ENCODE results near the gene NUCKS1. TPM values are rescaled to one million over a fixed set of nuclear protein-coding genes. Genes with fewer than 3 reads are reported as not detected.

Gene NUCKS1
- total RNA-seq, 1 experiment from 2014 or later = 210 TPM

- POLR2A ChIA-PET = interaction anchor here (0.7 kb wide), 1 partner anchor 15 kb away, joined by 3 read pairs; no protein-coding TSS in a partner anchor
- Histone ChIP-seq H3K4me3 (ENCODE audit: low read depth in 2 of 2, low read length in 2 of 2) (no peak overlapping the region), H3K27me3 (ENCODE audit: control insufficient read depth, insufficient read depth, low read length) (no peaks in the 10 kb centered on the region), H3K9me3 (ENCODE audit: control insufficient read depth, insufficient read depth, low read depth, low read length) (no peaks in the 10 kb centered on the region), H3K4me1 (ENCODE audit: control insufficient read depth, insufficient read depth, low read length) (peaks cover 5% of the 10 kb centered on the region; the same call in 1 of the 2 replicates), H3K36me3 (ENCODE audit: control insufficient read depth, insufficient read depth, low read length) (no peaks in the 10 kb centered on the region), H3K27ac (ENCODE audit: low read length) (no peak overlapping the region)
- in situ Hi-C loops (cut with HindIII; ENCODE audit: low pct_unique_long_range_greater_than_20kb, low sequenced_read_pairs) = no loop called here
- DNase-seq (ENCODE audit: low read depth, low spot score) = no peak
- BruUV-seq (replicated peaks) = no TSS peak
- CTCF ChIA-PET = interaction anchor here (0.6 kb wide), 1 partner anchor 127 kb away, joined by 11 read pairs; no protein-coding TSS in a partner anchor
- intact Hi-C loops (cut with micrococcal nuclease; ENCODE audit: unreplicated experiment) = no loop called here
- no peak for ATAC-seq
- TF ChIP-seq TCF7L2 (IDR thresholded peaks at IDR 0.05; ENCODE audit: low read depth, low read length) (no peak), SIN3A (IDR thresholded peaks at IDR 0.05; ENCODE audit: borderline replicate concordance, insufficient read depth, low read depth, low read length) (no peak), CTCF (IDR thresholded peaks at IDR 0.05) (no peak), POLR2AphosphoS5 (IDR thresholded peaks at IDR 0.05; ENCODE audit: low read depth, low read length) (no peak)
- TF ChIP-seq, protein P1, sequence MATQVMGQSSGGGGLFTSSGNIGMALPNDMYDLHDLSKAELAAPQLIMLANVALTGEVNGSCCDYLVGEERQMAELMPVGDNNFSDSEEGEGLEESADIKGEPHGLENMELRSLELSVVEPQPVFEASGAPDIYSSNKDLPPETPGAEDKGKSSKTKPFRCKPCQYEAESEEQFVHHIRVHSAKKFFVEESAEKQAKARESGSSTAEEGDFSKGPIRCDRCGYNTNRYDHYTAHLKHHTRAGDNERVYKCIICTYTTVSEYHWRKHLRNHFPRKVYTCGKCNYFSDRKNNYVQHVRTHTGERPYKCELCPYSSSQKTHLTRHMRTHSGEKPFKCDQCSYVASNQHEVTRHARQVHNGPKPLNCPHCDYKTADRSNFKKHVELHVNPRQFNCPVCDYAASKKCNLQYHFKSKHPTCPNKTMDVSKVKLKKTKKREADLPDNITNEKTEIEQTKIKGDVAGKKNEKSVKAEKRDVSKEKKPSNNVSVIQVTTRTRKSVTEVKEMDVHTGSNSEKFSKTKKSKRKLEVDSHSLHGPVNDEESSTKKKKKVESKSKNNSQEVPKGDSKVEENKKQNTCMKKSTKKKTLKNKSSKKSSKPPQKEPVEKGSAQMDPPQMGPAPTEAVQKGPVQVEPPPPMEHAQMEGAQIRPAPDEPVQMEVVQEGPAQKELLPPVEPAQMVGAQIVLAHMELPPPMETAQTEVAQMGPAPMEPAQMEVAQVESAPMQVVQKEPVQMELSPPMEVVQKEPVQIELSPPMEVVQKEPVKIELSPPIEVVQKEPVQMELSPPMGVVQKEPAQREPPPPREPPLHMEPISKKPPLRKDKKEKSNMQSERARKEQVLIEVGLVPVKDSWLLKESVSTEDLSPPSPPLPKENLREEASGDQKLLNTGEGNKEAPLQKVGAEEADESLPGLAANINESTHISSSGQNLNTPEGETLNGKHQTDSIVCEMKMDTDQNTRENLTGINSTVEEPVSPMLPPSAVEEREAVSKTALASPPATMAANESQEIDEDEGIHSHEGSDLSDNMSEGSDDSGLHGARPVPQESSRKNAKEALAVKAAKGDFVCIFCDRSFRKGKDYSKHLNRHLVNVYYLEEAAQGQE (IDR thresholded peaks at IDR 0.05; ENCODE audit: insufficient read depth in 1 of 2, low read depth in 2 of 2, low read length in 1 of 2) = no peak
Measured at GRCh38 chr1:205769641-205770365, 19.8 kb upstream of the NUCKS1 start.

DNA sequence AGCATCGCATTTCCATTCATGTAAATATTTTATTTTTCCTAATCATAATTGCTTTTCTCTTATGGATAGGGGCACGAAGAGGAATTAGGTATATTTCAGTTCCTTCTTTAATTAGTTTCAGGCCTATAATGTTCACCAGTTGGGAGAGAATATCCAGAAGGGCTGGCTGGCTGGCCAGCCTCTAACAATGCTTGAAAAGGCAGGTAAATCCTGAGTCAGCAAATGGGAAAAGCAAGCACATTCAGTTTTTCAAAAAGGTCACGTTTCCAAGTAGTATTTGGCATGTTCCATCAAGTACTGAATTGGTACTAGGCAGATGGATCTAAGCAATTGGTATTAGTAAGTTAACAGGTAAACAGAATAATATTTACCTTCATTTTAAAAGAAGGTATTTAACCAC lies 17.3 kb upstream of the NUCKS1 start:
- intact Hi-C loops (cut with micrococcal nuclease; ENCODE audit: unreplicated experiment) (no loop called here), in situ Hi-C loops (cut with HindIII; ENCODE audit: low pct_unique_long_range_greater_than_20kb, low sequenced_read_pairs) (no loop called here)
- DNase-seq (ENCODE audit: low read depth, low spot score) (no peak), ATAC-seq (no peak)
- CTCF ChIA-PET = no interaction called here
- H3K4me1 ChIP-seq (ENCODE audit: control insufficient read depth, insufficient read depth, low read length) = no peaks in the 10 kb centered on the region
- TF ChIP-seq POLR2AphosphoS5 (IDR thresholded peaks at IDR 0.05; ENCODE audit: low read depth, low read length) = no peak
- TF ChIP-seq, protein P1 (IDR thresholded peaks at IDR 0.05; ENCODE audit: insufficient read depth in 1 of 2, low read depth in 2 of 2, low read length in 1 of 2) = no peak
- no peak for TF ChIP-seq TCF7L2 (IDR thresholded peaks at IDR 0.05; ENCODE audit: low read depth, low read length)
- no peak for TF ChIP-seq CTCF (IDR thresholded peaks at IDR 0.05)
- TF ChIP-seq SIN3A (IDR thresholded peaks at IDR 0.05; ENCODE audit: borderline replicate concordance, insufficient read depth, low read depth, low read length) = no peak
- H3K9me3 ChIP-seq (ENCODE audit: control insufficient read depth, insufficient read depth, low read depth, low read length) = no peaks in the 10 kb centered on the region
- no peak overlapping the region for H3K27ac ChIP-seq (ENCODE audit: low read length)
- no peaks in the 10 kb centered on the region for H3K27me3 ChIP-seq (ENCODE audit: control insufficient read depth, insufficient read depth, low read length)
- no peaks in the 10 kb centered on the region for H3K36me3 ChIP-seq (ENCODE audit: control insufficient read depth, insufficient read depth, low read length)
- H3K4me3 ChIP-seq (ENCODE audit: low read depth in 2 of 2, low read length in 2 of 2) = no peak overlapping the region
- POLR2A ChIA-PET = no interaction called here
- BruUV-seq (replicated peaks) = no TSS peak
